Fibroblast of skin of left biceps (primary cell): ENCODE measurements around the gene SPEF2.
A peak's percentile ranks its signal among the peaks of the same experiment; 100 is the strongest.

Source experiments
- DNase-seq, 2 experiments: peaks; one replicate each; pipeline ENCODE4 v3.0.0-alpha.2; 2013; ENCODE audit warnings: low read depth in 2 of 2

Gene SPEF2

DNA sequence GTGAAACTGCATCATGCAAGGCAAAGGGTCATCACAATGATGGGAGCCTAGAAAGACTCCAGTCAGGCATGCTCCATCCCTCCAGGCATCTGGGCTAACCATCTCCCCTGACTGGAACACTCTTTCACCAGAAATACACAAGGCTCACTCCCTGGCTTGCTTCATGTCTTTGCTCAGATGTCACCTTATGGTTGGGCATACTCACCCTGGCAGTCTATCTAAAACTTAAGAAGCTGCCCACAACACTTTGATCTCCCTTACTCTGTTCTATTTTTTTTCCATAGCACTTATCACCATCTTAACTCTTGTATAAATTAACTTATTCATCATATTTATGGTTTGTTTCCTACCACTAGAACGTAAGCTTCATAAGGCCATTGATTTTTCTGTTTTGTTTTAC is 90.0 kb downstream of the SPEF2 start:
- DNase-seq = no peak

- DNase-seq = no peak
Observed at GRCh38 chr5:35709688-35710087, 92.0 kb downstream of the SPEF2 start.

DNA sequence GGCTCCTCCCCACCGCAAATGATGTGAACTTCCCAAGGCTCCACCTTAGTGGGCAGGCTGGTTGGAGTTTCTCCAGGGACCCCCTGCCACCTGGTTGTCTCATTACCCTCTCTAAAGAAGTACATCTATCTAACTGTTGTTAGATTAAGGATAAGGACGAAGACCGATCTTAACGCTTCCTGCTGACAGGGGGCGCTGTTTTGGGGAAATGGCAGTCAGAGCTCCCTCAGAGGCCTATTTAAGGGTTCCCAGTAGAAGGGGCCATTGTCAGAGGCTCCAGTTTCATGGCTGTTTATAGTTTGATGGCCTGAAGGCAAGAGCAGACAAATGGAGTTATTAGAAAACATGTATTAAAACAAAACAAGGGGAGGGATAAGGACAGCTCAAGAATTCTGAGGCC is 100.1 kb downstream of the SPEF2 start:
- no peak for DNase-seq

DNA sequence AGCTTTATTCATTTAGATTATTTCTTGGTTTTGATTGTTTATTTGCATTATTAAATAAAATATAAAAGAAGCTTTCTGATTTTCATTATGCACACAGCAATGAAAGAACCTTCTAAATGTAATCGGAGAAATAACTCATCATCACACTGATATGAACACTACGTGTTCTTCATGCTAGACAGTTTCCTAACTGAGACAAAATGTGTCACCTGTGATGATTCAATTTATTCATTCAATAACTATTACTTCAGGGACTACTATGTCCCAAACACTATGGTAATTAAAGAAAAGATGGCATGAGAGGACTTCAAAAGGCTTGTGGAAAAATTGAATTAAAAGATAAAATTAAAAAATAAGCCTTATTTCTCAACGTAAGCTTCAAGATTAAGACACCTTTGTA is 118.1 kb downstream of the SPEF2 start:
- DNase-seq = no peak

GRCh38 chr5:35736280-35736679 is 118.6 kb downstream of the SPEF2 start:
- no peak for DNase-seq

GRCh38 chr5:35741126-35741716 is 123.6 kb downstream of the SPEF2 start:
- peak; percentile 28 to 35 for DNase-seq

GRCh38 chr5:35741971-35742370 is 124.3 kb downstream of the SPEF2 start:
- DNase-seq = no peak

GRCh38 chr5:35743644-35744043 is 126.0 kb downstream of the SPEF2 start:
- no peak for DNase-seq

DNA sequence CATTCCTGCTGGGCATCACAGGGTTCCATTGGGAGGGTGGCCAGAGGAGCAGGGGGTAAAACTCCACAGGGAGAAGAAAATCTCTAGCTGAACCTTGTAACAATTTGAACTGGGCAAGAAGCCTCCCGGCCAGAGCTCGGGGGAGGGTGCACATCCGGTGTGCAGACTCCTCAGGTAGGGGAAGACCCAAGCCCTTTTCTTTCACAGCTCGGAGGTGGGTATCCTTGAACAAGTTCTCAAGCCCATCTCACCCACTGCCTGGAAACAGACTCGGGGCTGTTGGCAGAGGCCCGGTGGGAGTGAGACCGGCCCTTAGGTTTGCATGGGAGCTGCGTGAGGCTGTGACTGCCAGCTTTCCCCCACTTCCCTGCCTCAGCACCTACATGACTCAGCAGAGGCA is 127.5 kb downstream of the SPEF2 start:
- no peak for DNase-seq

DNA sequence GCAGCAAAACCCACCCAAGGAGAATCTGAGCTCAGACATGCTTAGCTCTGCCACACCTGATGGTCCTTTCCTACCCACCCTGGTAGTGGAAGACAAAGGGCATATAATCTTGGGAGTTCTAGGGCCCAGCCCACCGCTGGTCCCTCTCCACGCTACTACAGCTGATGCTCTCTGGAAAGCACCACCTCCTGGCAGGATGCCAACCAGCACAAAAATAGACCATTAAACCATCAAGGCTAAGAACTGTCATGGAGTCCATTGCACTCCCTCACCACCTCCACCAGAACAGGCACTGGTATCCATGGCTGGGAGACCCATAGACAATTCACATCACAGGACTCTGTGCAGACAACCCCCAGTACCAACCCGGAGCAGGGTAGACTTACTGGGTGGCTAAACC is 128.0 kb downstream of the SPEF2 start:
- no peak for DNase-seq

DNA sequence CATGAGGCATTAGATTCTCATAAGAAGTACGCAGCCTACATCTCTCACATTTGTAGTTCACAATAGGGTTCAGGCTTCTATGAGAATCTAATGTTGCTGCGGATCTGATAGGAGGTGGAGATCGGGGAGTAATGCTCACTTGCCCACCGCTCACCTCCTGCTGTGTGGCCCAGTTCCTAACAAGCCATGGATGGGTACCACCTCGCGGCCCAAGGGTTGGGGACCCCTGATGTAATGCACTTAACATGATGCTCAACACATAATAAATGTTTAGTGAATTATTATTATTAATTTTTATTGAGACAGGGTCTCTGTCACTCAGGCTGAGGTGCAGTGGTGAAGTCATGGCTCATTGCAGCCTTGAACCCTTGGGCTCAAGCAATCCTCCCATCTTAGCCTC is 134.3 kb downstream of the SPEF2 start:
- no peak for DNase-seq

GRCh38 chr5:35753500-35753899 is 135.8 kb downstream of the SPEF2 start:
- no peak for DNase-seq

DNA sequence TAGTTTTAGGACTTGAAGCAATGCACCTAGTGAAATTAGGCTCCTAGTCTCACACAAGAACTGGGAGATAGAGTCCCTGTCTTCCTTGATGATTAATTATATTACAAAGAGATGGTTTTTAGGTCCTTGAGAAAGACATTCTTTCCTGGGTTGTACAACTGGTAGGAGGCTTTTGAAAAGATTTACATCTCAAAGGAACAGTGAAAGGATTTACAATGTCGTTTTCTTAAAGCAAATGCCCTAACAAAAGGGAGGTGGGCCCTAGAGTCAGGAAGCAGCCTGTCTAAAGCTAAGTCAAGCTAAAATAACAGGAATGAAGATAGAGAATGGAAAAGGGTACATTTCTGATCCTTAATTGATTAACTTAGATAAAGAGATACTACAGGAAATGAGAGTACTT is 136.8 kb downstream of the SPEF2 start:
- DNase-seq = no peak

GRCh38 chr5:35755966-35756365 is 138.3 kb downstream of the SPEF2 start:
- no peak for DNase-seq

DNA sequence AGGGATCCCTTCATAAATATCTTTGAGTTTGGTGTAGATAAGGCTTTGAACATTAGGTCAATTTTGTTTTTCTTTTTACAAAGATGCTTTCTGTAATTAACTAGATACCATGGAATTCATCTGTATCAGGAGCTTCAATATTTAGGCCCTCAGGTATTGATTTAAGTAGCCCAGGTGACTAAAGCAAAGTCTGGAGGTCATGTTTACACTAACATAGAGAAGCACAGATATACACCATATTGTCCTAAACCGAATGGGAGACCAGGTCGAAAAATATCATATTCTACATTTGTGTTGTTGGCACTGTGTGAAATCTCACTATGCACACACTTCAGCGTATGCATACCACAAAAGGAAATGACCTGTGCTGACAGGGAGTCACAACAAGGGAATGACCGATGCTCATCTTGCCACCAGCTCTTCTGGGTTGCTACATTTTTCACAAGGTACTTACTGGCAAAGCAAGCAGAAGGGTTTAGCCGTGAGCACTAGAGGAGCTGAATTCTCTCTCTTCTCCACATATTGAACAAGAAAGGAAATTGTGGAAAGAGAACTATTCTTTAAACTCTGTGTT is 140.6 kb downstream of the SPEF2 start:
- DNase-seq = no peak

DNA sequence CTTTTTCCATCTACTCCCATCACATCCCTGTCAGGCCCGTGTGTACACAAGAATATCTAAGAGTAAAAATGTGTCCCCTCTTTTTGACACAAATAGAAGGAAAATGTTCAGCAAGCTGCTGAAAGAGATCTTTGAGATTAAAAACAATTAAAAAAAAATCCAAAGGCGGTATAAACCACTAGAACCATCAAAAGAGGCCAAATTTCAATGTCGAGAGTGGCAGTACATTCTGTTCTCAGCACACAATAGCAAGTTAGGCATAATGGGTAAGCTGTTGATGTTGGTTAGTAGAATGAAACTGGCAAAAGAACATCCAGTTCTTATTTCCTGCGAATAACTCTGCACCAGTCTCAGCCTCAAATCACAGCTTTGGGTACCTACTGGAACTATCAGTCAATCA is 143.9 kb downstream of the SPEF2 start:
- DNase-seq = no peak

DNA sequence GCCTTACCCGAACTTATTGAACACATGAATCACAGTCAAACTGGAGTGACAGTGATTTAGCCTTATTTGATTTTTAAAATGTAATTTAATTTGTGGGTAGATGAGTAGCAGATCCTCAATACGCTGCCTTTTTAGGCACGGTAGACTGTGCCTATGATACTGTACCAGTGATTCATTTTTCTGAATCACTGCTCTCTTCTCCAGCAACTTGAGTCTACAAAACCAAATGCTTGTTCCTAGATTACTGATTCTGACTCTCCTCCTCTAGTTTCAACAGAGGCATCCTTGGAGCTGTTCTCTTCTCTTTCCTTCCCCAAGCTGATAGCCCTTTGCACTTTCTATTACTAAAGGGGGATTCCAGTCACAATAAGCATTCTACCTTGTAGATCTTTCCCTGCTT is 144.7 kb downstream of the SPEF2 start:
- DNase-seq = no peak

DNA sequence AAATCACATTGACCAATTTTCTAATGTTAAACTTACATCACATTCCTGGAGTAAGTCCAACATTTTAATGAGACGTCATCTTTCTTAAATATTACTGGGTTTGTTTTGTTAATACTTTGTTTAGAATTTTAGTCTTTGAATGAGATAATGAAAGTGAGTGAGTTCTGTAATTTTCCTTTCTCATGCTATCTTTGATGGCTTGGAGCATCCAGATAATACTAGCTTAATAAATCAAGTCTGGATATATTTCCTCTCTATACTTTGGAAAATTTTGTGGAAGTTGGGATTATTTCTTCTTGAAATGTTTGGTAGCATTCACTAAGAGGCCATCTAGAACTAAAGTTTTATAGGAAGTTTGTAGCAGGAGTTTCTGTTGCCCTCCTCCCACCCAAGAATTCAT is 148.3 kb downstream of the SPEF2 start:
- DNase-seq = no peak

GRCh38 chr5:35771300-35771699 is 153.6 kb downstream of the SPEF2 start:
- DNase-seq = peak; percentile 71 to 72

GRCh38 chr5:35771839-35772238 is 154.2 kb downstream of the SPEF2 start:
- DNase-seq = no peak

- DNase-seq = peak; percentile 28 to 45
Observed at GRCh38 chr5:35773967-35774366, 156.3 kb downstream of the SPEF2 start.

DNA sequence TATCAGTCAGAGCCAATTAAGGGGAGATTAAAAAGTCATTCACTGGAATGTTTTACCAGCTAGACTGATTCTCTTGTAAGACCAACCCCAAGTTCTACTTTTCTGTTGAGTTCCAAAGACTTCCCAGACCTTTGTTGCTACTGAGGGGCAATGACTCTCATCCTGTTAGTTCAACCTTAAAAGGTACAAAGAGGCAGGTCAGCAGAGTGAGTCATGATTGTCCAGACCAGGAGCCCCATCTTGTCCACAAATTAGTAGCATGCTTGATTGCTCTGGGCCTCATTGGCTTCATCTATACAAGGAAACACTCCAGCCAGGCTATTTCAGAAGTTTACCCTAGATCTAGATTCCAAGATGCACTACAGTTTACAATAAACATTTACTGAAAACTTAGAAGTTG is 159.1 kb downstream of the SPEF2 start:
- DNase-seq = no peak

GRCh38 chr5:35777358-35778087 is 159.9 kb downstream of the SPEF2 start:
- peak in 1 of 2 experiments; percentile 50 for DNase-seq
